ENCODE measurements around the gene ZNF84. TPM values are rescaled to one million over a fixed set of nuclear protein-coding genes. Genes with fewer than 3 reads are reported as not detected.

Gene ZNF84
- 9.8 and 12.1 TPM in 2 replicates for total RNA-seq (2014; rRNA removed; shearing (Covaris generic))

DNA sequence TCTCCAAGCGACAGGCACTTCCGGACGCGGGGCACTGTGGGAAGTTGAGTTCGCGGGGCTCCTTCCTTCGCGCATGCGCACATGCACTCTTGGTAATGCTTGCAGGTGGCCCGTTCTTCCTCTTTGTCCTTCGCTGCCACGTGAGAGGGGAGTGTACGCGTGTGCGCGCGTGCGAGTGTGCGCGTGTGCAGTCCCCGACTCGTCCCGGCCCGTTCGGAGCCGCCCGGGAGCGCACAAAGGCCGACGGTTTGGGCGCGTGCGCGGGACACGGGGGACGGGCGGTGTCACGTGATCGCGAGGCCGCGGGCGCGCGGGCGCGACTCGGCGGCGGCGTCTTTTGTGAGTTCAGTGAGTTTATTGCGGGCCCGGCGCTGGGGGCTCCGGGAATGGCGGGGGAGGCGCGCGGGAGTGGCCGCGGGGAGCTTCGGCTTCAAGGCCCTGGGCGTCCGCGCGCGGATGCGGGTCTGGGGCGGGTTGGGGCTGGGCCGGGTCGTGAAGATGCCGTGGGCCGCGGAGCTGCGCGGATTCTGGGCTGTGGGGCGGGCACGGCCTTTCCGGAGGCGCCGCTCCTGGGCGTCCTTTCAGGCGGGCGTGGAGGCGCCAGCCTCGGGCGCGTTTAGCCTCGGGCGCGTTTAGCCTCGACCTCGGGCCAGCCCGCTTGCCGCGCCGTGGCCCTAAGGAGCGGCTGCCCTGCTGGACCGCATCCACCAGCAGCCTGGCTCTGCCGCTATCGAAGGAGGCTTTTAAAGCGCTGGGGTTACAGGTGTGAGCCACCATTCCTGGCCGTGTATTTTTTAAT, at the start of gene ZNF84:
TSS of gene ZNF84 (plus strand) at position 303 of the 799 bp plus-strand sequence. CDS start 3,959 bp downstream, outside the sequence.
- DNase-seq (ENCODE audit: low read depth), result peak; percentile 97

DNA sequence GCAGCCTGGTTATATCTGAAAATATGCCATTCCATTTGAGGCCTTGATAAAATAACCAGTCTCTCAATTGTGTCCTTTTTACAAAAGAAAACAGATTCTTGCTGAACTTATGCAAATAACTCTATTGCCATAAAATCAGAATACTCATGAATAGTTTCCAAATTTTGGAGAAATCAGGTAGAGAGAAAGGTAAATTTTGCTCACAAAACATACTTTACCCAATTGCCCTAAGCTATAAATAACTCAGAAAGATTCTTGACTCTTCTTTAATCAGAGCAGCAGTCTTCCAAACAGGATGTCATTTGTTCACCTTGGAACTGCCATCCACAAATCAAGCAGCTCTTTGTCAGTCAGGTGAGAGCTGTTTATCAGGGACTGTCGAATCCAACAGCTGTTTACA, 38.6 kb upstream of the ZNF84 start:
- DNase-seq (ENCODE audit: low read depth), result no peak

GRCh38 chr12:133010657-133011297, 26.5 kb upstream of the ZNF84 start:
- peak; percentile 8 for DNase-seq (ENCODE audit: low read depth)

GRCh38 chr12:133023566-133023965, 13.7 kb upstream of the ZNF84 start:
- peak; percentile 9 for DNase-seq (ENCODE audit: low read depth)

GRCh38 chr12:133026996-133027395, 10.3 kb upstream of the ZNF84 start:
- peak; percentile 56 for DNase-seq (ENCODE audit: low read depth)

DNA sequence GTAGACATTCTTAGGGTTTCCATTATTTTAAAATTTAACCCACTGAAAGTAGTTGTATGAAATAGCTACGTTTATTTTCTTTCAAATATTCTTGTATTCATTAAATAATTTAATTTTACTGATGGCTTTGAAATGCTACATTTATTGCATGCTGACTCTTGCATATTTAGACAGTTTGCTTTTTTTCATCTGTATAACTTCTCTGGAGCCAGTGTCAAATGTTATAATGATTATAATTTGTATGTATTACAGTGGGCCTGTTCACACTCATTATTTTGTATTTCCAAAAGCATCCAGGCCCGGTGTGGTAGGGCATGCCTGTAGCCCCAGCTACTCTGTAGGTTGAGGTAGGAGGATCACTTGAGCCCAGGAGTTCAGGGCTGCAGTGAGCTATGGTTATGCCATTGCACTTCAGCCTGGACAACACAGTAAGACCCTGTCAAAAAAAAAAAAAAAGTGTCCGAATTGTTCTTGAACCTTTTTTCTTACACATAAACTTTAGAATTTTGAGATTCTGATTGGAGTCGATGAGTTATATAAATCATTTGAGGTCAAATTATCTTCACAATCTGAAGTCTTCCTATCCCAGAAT, 905 bp downstream of the ZNF84 start:
- DNase-seq (ENCODE audit: low read depth), result no peak

DNA sequence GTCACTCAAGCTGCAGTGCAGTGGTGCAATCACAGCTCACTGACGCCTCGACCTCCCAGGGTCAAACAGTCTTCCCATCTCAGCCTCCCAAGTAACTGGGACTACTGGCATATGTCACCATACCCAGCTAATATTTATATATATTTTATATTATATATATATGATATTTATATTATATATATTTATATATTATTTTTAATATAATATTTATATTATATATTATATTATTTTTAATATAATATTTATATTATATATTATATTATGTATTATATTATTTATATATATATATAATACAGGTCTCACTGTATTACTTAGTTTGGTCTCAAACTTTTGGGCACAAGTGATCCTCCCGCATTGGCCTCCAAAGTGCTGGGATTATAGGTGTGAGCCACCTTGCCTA, 9.4 kb downstream of the ZNF84 start:
- no peak for DNase-seq (ENCODE audit: low read depth)

DNA sequence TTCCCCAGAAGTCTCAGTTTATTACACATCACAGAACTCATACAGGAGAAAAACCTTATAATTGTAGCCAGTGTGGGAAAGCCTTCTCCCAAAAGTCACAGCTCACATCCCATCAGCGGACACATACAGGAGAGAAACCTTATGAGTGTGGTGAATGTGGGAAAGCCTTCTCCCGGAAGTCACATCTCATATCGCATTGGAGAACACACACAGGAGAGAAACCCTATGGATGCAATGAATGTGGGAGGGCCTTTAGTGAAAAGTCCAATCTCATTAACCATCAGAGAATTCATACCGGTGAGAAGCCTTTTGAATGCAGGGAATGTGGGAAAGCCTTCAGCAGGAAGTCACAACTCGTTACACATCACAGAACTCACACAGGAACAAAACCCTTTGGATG, 20.1 kb downstream of the ZNF84 start:
- DNase-seq (ENCODE audit: low read depth), result no peak

DNA sequence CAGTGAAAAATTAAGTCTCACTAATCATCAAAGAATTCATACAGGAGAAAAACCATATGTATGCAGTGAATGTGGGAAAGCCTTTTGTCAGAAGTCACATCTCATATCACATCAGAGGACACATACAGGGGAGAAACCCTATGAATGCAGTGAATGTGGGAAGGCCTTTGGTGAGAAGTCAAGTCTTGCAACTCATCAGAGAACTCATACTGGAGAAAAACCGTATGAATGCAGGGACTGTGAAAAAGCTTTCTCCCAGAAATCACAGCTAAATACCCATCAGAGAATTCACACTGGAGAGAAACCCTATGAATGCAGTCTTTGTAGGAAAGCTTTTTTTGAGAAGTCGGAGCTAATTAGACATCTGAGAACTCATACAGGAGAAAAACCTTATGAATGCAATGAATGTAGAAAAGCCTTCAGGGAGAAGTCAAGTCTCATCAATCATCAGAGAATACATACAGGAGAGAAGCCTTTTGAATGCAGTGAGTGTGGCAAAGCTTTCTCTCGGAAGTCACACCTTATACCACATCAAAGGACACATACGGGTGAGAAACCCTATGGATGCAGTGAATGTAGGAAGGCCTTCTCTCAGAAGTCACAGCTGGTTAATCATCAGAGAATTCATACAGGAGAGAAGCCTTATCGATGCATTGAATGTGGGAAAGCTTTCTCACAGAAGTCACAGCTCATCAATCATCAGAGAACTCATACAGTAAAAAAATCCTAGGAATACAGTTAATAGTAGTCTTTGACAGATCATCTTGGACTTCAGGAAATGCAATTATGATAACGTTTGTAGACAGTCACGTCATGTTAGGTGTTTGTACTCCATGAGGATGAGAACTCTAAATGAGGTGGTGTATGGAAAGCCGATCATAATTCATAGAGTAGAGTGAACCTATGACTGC, 21.1 kb downstream of the ZNF84 start:
- no peak for DNase-seq (ENCODE audit: low read depth)

GRCh38 chr12:133061954-133062353, 24.6 kb downstream of the ZNF84 start:
- DNase-seq (ENCODE audit: low read depth), result no peak

- DNase-seq (ENCODE audit: low read depth), result no peak
These were observed 26.2 kb downstream of the ZNF84 start for GRCh38 chr12:133063556-133063955.

DNA sequence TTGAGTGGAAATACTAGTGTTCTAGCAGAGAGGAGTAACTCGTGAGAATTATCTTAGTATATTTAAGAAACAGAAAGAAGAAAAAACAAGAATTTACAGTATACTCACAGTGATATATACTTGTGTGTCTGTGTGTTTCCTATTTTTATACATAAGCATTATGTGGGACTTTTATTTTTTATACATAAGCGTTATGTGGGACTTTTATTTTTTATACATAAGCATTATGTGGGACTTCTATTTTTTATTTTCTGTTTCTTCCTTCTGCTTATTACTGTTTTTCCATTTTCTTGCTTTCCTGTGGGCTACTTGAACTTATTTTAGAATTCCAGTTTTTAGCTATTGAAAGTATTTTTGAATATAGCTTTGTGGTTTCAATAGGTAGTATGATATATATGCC, 36.5 kb downstream of the ZNF84 start:
- no peak for DNase-seq (ENCODE audit: low read depth)

- peak; percentile 98 for DNase-seq (ENCODE audit: low read depth)
These were observed 42.7 kb downstream of the ZNF84 start for GRCh38 chr12:133080026-133080367.

DNA sequence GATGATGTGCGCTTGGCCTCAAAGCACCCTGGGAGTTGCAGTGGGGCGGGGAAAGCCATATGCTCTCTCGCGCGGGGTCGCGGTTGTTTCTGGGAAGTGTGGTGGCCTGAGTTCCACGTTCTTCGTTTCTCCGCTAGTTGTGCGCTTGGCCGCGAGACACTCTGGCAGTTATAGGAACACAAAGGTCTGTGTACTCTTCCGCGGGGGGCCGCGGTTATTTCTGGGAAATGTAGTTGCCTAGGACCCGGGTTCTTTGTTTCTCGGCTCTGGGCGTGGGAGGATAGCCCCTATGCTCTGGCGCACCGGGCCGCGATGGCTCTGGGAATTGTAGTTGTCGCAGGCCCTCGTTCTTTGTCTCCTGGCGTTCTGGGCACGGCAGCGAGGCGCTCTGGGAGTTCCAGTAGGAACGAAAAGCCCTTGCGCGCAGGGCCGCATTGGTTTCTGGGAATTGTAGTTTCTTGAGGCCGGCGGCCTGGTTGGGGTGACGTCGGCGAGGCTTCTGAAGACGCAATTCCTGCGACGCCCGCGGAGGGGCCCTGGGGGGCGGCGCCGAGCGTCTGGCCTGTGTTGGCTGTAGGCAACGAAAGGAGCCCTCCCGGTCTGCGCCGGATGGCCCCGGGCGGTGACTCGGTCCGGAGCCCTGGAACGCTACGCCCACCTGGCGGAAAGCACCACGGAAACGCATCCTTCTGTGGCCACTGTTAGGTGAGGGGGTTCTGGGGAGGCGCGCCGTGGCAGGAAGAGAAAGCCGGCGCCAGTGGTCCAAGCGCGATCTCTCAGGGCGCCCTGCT, 43.3 kb downstream of the ZNF84 start, which contains the start of gene ZNF140:
TSS of gene ZNF140 (plus strand) at position 556 of the 791 bp plus-strand sequence. CDS start 398 bp downstream, outside the sequence.
- peak; percentile 94 for DNase-seq (ENCODE audit: low read depth)

DNA sequence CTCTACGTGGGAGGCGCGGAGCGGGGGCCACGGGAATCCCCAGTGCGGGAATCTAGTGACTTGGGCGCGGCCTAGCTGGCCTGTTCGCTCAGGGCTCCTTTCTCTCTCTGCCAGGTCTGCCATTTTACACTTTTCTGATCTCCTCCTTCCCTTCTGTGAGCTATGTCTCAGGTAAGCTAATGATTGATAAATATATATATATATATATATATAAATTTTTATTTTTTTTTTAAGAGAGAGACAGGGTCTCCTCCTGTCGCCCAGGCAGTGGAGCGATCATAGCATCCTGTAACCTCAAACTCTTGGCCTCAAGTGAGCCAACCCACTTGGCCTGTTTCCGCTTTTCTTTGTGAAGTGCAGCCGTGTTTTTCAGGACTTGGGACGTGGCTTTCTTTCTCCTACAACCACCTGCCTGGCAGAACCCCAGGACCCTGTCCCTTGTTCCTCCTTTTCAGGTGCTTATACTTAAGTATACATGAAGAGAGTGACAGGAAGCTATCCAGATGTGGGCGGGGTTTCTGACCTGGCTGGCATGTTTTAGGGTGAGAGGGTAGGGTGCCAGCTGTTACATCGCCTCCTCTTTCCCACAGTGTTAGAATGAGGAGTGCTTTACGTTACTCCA, 44.0 kb downstream of the ZNF84 start:
- DNase-seq (ENCODE audit: low read depth), result no peak

DNA sequence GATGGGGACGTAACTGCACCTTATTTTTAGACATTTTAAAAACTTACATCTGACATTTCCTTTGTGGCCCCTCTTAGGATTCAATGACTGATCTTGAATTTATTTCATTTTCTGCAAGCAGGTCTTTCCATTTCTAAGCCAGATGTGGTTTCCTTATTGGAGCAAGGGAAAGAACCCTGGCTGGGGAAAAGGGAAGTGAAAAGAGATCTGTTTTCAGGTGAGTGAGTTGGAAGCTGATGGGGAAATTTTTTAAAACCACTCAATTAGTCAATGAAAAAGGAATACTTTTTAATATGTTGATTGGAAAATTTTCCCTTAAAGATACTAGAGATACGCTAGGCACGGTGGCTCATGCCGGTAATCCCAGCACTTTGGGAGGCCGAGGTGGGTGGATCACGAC, 46.0 kb downstream of the ZNF84 start:
- DNase-seq (ENCODE audit: low read depth), result no peak

DNA sequence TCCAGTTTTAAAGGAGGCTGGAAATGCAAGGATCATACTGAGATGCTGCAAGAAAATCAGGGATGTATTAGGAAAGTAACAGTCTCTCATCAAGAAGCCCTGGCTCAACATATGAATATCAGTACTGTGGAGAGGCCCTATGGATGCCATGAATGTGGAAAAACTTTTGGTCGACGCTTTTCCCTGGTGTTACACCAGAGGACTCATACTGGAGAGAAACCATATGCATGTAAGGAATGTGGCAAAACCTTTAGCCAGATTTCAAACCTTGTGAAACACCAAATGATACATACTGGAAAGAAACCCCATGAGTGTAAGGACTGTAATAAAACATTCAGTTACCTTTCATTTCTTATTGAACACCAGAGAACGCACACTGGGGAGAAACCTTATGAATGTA, 68.3 kb downstream of the ZNF84 start:
- no peak for DNase-seq (ENCODE audit: low read depth)

- DNase-seq (ENCODE audit: low read depth), result peak; percentile 7
These were observed 68.9 kb downstream of the ZNF84 start for GRCh38 chr12:133106253-133106652.

DNA sequence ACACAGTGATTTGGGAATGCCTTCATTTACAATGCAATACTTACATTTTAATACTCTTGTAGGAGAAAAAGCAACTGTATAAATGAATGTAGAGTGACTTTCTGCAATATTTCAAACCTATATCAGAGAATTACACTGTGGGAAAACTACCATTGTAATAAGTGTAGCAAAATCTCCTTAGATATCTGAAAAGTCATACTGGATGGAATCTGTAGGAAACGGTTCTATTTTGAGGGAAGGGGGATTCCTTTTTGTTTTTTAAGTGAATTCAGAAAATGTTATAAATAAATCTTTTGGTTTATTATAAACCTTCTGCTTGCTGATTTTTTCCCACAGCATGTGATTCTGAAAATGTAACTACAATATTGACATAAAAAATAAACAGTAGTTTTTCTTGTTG, 69.8 kb downstream of the ZNF84 start:
- no peak for DNase-seq (ENCODE audit: low read depth)

DNA sequence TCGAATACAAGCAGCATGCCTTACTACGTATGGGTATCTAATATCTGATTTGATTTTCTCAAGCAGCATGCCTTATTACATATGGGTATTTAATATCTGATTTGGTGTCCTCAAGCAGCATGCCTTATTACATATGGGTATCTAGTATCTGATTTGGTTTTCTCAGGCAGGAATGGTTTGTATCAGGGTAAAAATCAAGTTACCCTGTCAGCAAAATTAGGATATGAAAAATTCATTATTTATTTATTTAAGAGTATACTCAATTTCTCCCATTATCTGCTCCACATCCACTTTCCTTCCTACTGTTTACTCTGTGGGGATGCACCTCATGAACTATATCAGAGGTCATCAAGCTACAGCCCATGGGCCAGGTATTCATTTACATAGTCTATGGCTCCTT, 70.8 kb downstream of the ZNF84 start:
- DNase-seq (ENCODE audit: low read depth), result no peak
